Ovary (tissue), 9 donors: Measurements from ENCODE around the gene PMEPA1. TPM values are rescaled to one million over a fixed set of nuclear protein-coding genes. Genes with fewer than 3 reads are reported as not detected.

ENCODE experiments used
- DNase-seq, 5 donors: peaks; one replicate each; pipeline ENCODE4 v3.0.0-alpha.2; 2019 to 2020
- H3K27ac ChIP-seq, 2 donors: fragments of 200-600 bp; one replicate each; pipeline versions ENCODE4 v1.5.1 to v1.8.0; 2019 to 2022
- H3K27me3 ChIP-seq: fragments of 200-600 bp; one replicate; pipeline ENCODE4 v1.8.0; 2022
- H3K36me3 ChIP-seq: fragments of 200-600 bp; sonication (generic); one replicate; pipeline ENCODE4 v1.5.1; 2019
- H3K4me1 ChIP-seq: one replicate; pipeline ENCODE4 v1.8.1; 2013; ENCODE audit warnings: mild to moderate bottlenecking, moderate library complexity; ENCODE audit not compliant: insufficient read depth
- H3K4me3 ChIP-seq: fragments of 200-600 bp; sonication (generic); one replicate; pipeline ENCODE4 v1.5.1; 2017
- H3K9me3 ChIP-seq, 2 donors: fragments of 200-600 bp in 1 of 2; sonication (generic) in 1 of 2; one replicate each; pipeline versions ENCODE4 v1.5.1 to v1.8.1; 2013 to 2019; ENCODE audit warnings: mild to moderate bottlenecking in 1 of 2, moderate library complexity in 1 of 2
- CTCF ChIP-seq, 3 donors: fragments of 450-650 bp in 2 of 3; fragments of 200-600 bp in 1 of 3; IDR thresholded peaks; one replicate each; pipeline versions ENCODE4 v1.5.1 to v1.8.0; 2016 to 2022; ENCODE audit warnings: antibody characterized with exemption in 3 of 3, mild to moderate bottlenecking in 1 of 3
- EP300 ChIP-seq: sonication (generic); formaldehyde crosslinking; IDR thresholded peaks from one replicate; pipeline ENCODE4 v1.6.1; 2017; ENCODE audit warnings: antibody characterized with exemption
- POLR2A ChIP-seq: fragments of 450-650 bp; IDR thresholded peaks from one replicate; pipeline ENCODE4 v1.6.1; 2017; ENCODE audit warnings: antibody characterized with exemption, mild to moderate bottlenecking, moderate library complexity
- WGBS, 3 donors: extraction: QIAGEN DNeasy Blood & Tissue Kit in 1 of 3; methylation state at CpG; one replicate each; pipeline versions ENCODE4 v1.1.5 to v1.1.7; 2013 to 2017; 5-methylcytosine and 5-hydroxymethylcytosine counted together
- intact Hi-C, 4 donors: fragments of 100-400 bp; cut with DNase I; formaldehyde crosslinking; loops; one replicate each; pipeline versions ENCODE4 v1.11.0 to v1.15.1; 2022 to 2023
- polyA plus RNA-seq, 2 donors: library from polyadenylated mRNA; stranded (reverse); fragments of 200-250 nt in 1 of 2; fragments of 350-450 nt in 1 of 2; fragmentation: Illumina TruSeq in 1 of 2; extraction: RNeasy Lipid Tissue Mini Kit (QIAGEN cat#74804) in 1 of 2; gene quantifications; one replicate each; pipeline ENCODE4 v1.2.3, GENCODE V29; 2013 to 2014
- total RNA-seq, 7 donors: library from RNA; depleted of rRNA in 2 of 7; stranded (reverse); fragments of >200 nt in 2 of 7; fragmentation: NEBNext Ultra II Directional in 3 of 7; extraction: Animal tissue kit (Norgen Biotek cat#: 25700) in 3 of 7; gene quantifications; one replicate each; pipeline versions ENCODE4 v1.1.0 to v1.2.4, GENCODE V29; 2016 to 2023
- donor health status: DM: no; HTN: no; CAD: no; lungs with moderate emphysema.
- donor health status: DM: no; HTN: no; CAD: no.
- donor health status: Bipolar disorder and iron deficiency.
- donor health status: DM: yes; HTN: yes; CAD: no.
- donor health status: DM: no; HTN: no; CAD: no.
- donor health status: DM: yes; HTN: yes; CAD: no.

Gene PMEPA1
- total and polyA plus RNA-seq, 9 donors: 2.7 to 73.4 (median 17.6) TPM

GRCh38 chr20:57617079-57617795 is 92.6 kb downstream of the PMEPA1 start:
- TF ChIP-seq POLR2A (no peak), EP300 (no peak), CTCF (IDR thresholded peaks at IDR 0.05) (no peak)
- no peaks in the 10 kb centered on the region for H3K9me3 ChIP-seq
- 83 to 86% (median 84%) methylated on average over 6 of the region's 6 CpGs for WGBS, 3 donors
- no peak overlapping the region for H3K27ac ChIP-seq
- H3K36me3 ChIP-seq: no peaks in the 10 kb centered on the region
- DNase-seq: no peak
- no peaks in the 10 kb centered on the region for H3K4me1 ChIP-seq
- H3K27me3 ChIP-seq: no peaks in the 10 kb centered on the region
- no peak overlapping the region for H3K4me3 ChIP-seq
- intact Hi-C loops: no loop called here

DNA sequence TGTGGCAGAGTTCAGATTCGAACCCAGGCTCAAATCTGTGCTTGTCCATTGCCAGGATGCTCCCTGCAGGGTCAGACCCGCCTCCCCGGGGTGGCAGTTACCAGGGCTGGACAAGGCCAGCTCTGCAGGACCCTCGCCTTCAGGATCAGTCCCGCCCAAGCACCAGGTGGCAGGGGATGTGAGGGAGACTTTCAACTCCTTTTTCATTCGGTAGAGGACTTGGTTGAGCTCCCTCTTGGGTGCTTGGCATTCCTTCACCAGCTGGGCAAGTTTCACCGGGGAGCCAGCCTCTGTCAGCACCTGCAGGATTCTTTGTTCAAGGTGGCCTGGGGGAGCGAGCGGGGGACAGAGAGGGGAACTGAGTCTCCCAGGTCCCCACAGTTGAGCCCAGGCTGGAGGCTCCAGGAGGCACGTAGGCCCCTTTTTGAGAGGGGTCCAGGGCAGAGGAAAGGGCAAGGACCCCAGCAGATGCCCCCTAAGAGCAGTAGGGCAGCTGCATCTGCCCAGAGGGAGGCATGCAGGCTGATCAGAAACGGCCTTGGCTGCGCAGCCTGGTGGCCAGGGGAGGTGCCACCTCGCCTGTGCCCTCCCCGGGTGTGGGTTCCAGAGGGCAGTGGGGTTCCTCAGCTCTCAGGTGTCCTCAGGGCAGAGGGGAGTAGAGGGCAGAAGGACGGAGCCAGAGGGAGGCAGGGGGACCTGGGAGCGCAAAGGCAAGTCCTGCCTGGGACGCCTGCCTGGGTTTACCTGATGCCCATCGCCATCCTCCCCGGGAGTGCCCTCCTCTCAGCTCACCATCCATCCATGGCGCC is 93.5 kb downstream of the PMEPA1 start:
- 87 to 88% (median 88%) methylated on average over 20 of the region's 20 CpGs for WGBS, 3 donors
- Histone ChIP-seq H3K36me3 (no peaks in the 10 kb centered on the region), H3K27me3 (no peaks in the 10 kb centered on the region), H3K4me3 (no peak overlapping the region), H3K27ac (no peak overlapping the region), H3K4me1 (no peaks in the 10 kb centered on the region), H3K9me3 (no peaks in the 10 kb centered on the region)
- intact Hi-C loops: no loop called here
- TF ChIP-seq POLR2A (no peak), EP300 (no peak), CTCF (IDR thresholded peaks at IDR 0.05) (no peak)
- peak in 1 of 5 donors; percentile 17 for DNase-seq

DNA sequence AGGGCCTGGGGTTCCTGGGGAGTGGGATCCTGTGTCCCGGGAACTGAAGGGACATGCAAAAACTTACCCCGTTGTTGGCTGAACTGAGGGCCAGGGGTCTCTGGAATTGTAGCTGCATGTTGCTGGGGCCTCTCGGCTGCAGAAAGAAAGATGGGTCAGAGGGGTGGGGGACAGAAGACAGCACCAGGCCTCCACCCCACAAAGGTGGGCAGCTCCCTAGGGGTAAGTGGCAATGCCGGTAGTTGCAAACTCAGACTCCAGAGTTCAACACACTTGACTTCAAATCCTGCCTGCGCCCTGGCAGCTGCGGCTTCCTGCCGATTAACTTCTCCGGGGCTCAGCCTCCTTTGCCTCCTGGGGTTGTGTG is 94.4 kb downstream of the PMEPA1 start:
- intact Hi-C loops: no loop called here
- DNase-seq: peak in 2 of 5 donors; percentile 3 to 10
- no peak overlapping the region for H3K27ac ChIP-seq
- H3K27me3 ChIP-seq: no peaks in the 10 kb centered on the region
- TF ChIP-seq EP300: no peak
- TF ChIP-seq POLR2A: no peak
- TF ChIP-seq CTCF (IDR thresholded peaks at IDR 0.05): no peak
- H3K36me3 ChIP-seq: no peaks in the 10 kb centered on the region
- no peaks in the 10 kb centered on the region for H3K9me3 ChIP-seq
- no peak overlapping the region for H3K4me3 ChIP-seq
- no peaks in the 10 kb centered on the region for H3K4me1 ChIP-seq
- 61 to 79% (median 73%) methylated on average over 8 of the region's 8 CpGs for WGBS, 3 donors

GRCh38 chr20:57614490-57615444 is 95.0 kb downstream of the PMEPA1 start:
- no peaks in the 10 kb centered on the region for H3K27me3 ChIP-seq
- peak in 2 of 5 donors; percentile 4 to 9 for DNase-seq
- no peak overlapping the region for H3K4me3 ChIP-seq
- TF ChIP-seq POLR2A (no peak), CTCF (IDR thresholded peaks at IDR 0.05) (no peak), EP300 (no peak)
- intact Hi-C loops: no loop called here
- H3K27ac ChIP-seq: no peak overlapping the region
- H3K36me3 ChIP-seq: no peaks in the 10 kb centered on the region
- H3K4me1 ChIP-seq: no peaks in the 10 kb centered on the region
- WGBS, 3 donors: 89 to 92% (median 90%) methylated on average over 16 of the region's 16 CpGs
- H3K9me3 ChIP-seq: no peaks in the 10 kb centered on the region
